RWPE1 (cell line): Measurements from ENCODE around the gene XRCC4.

ENCODE experiments used
- CTCF ChIA-PET: fragments of 350-600 bp; sonication (Branson Sonifier 250); formaldehyde crosslinking; extraction: SDS; loops from one replicate; lab custom pipeline; 2021; lab: Yijun Ruan, JAX
- POLR2A ChIA-PET: fragments of 400-600 bp; formaldehyde crosslinking; extraction: SDS; loops from one replicate; lab custom pipeline; 2020; ENCODE audit warnings: antibody characterized with exemption; ENCODE audit not compliant: low non-redundant PET; lab: Yijun Ruan, JAX
- DNase-seq: peaks from one replicate; pipeline ENCODE4 v3.0.0; 2012; ENCODE audit warnings: low spot score
- H3K27ac ChIP-seq: fragments of 450-650 bp; 2 replicates; pipeline ENCODE4 v1.5.1; 2017
- TF ChIP-seq, protein P1 (sequence below): fragments of 450-650 bp; conservative IDR thresholded peaks from 2 replicates; pipeline ENCODE4 v1.5.1; 2017; ENCODE audit warnings: low read depth, mild to moderate bottlenecking

Gene XRCC4

DNA sequence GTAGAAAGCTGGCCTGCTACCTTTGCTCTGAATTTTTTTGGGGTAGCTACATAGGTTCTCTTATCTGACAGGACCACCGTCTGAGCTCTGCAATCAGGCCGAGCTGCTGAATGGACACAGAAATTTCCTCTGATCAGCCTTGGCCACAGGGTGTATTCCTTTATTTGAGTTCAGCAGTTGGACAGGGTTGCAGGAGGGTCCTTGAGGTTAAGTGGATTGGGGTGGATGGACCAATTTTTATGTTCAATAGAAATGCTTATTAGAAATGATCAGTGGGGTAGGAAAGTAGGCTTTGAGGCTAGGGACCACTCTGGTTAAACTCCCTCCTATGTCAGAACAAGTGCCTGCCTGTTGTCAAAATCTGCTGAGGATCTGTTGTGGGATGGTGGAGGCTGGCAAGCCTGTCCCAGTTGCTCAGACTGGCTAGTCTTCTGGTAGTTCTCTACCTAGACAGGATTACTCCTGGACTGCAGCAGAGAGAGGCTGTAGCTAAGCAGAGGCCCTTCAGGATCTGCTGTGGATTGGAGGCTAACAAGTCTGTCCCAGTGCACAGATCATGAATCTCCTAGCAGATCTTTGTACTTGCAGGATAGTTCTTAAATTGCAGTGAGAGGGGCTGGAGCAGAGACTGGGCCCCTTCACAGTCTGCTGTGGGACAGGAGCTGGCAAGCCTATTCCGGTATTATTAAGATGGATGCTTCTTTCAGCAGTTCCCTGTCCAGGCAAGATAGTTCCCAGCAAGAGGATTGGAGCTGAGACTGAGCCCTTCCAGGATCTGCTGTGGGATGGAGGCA is 18.0 kb downstream of the XRCC4 start:
- peak overlapping the region; percentile 72 for H3K27ac ChIP-seq
- POLR2A ChIA-PET: no interaction called here
- CTCF ChIA-PET: interaction anchor here (0.9 to 1.5 kb wide), 2 partner anchors 11 to 378 kb away, joined by 3 to 5 read pairs; no protein-coding TSS in a partner anchor
- TF ChIP-seq, protein P1, sequence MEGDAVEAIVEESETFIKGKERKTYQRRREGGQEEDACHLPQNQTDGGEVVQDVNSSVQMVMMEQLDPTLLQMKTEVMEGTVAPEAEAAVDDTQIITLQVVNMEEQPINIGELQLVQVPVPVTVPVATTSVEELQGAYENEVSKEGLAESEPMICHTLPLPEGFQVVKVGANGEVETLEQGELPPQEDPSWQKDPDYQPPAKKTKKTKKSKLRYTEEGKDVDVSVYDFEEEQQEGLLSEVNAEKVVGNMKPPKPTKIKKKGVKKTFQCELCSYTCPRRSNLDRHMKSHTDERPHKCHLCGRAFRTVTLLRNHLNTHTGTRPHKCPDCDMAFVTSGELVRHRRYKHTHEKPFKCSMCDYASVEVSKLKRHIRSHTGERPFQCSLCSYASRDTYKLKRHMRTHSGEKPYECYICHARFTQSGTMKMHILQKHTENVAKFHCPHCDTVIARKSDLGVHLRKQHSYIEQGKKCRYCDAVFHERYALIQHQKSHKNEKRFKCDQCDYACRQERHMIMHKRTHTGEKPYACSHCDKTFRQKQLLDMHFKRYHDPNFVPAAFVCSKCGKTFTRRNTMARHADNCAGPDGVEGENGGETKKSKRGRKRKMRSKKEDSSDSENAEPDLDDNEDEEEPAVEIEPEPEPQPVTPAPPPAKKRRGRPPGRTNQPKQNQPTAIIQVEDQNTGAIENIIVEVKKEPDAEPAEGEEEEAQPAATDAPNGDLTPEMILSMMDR: no peak
- no peak for DNase-seq

DNA sequence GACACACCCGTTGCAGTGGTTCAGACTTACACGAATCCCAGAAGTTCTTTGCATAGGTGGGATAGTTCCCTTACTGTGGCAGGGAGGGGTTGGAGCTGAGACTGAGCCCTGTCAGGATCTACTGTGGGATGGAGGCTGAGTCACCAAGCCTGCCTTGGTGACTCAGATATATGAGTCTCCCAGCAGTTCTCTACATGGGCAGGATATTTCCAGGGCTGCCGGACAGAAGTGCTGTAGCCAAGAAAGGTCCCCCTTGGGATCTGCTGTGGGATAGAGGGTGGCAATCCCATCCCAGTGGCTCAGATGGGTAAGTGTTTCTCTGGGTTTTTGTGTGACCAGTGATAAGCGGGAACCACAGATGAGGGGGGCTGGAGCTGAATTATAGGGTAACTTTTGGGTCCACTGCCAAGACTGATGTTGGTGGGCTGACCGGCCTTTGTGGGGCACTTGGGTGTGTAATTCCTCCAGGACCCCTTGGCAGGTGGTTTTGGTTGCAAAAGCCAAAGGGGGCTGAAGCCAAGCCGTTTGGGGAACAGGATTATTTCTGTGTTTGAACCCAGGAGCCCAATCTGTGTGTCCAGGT is 18.7 kb downstream of the XRCC4 start:
- DNase-seq: peak; percentile 95

DNA sequence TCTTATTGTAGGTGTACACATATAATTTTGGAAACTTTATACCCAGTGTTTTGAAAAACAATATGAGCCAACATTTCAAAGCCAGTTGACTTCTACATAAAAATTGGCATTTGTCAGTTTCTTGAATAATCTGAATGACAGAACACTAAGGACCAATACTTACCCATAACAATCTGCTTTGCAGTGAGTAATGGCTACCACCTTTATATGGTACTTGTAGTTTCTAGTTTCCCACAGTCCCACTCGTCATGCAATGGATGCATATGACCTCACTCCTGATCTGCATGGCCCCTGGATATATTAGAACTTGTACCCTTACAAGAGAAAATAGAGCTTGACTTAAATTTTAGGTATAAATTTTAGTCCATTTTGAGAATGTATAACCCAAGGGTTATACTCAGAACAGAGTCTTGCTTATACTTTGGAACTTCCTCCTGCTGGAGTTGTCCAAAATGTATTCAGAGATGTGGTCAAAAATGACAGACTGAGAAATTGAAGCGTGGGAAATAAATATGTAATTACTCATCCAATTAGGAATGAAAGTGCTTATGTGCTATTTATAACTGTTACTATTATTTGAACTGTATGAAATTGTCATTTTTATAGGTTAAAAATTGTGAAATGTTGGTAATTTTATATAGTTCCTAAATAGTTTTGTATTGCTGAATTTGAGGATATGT is 19.5 kb downstream of the XRCC4 start:
- H3K27ac ChIP-seq: no peak overlapping the region
- ChIA-PET CTCF (interaction anchor here (1.5 kb wide), 1 partner anchor 376 kb away, joined by 5 read pairs; no protein-coding TSS in a partner anchor), POLR2A (no interaction called here)
- TF ChIP-seq, protein P1: no peak
- no peak for DNase-seq

More for the DNA sequence above, 18.7 kb downstream of the XRCC4 start:
- H3K27ac ChIP-seq: peak overlapping the region; percentile 72
- TF ChIP-seq, protein P1: no peak
- POLR2A ChIA-PET: no interaction called here
- CTCF ChIA-PET: interaction anchor here (1.5 kb wide), 1 partner anchor 377 kb away, joined by 5 read pairs; no protein-coding TSS in a partner anchor

DNA sequence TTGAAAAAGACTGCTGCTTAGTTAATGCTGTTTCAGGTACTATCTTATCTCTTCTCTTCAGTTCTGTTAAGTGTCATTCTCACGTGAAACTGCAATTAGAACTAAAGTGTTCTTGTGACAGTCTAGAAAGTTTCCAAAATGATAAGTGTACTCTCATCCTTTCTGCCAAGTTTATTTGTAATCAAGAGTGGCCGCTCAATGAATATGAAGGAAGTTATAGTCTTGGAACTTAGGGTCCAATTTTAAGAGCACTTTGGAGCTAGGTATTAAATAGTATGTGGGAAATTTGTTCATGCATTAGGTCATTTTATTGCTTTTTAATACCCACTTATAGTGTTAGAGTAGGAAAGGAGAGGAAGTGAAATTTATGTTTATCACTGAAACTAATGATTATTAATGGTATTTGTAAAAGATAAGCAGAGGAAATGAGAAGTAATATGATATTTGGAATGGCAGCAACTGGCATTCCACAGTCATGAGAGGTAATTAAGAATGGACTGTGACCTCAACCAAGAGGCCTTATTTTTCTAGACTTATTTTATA is 20.4 kb downstream of the XRCC4 start:
- ChIA-PET CTCF (no interaction called here), POLR2A (no interaction called here)
- H3K27ac ChIP-seq: no peak overlapping the region
- TF ChIP-seq, protein P1: no peak
- DNase-seq: no peak

DNA sequence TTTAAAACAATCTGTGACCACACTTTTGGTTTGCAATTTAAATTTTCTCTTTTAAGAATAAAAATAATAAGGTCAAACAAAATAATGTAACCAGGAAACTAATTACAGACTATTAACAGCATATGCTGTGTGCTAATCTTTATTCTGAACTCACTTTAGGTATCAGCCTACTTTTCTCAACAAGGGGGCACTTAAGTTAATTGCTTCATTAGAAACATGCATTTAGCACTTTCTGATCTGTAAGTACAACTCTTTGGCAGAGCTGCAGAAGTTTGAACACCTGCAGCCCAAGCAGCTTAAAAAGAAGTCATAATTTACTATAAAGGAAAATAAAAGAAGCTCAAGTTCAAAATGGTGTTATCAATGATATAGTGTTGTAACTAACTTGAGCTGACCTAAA is 21.7 kb downstream of the XRCC4 start:
- POLR2A ChIA-PET: no interaction called here
- TF ChIP-seq, protein P1: no peak
- H3K27ac ChIP-seq: no peak overlapping the region
- no peak for DNase-seq
- CTCF ChIA-PET: no interaction called here

DNA sequence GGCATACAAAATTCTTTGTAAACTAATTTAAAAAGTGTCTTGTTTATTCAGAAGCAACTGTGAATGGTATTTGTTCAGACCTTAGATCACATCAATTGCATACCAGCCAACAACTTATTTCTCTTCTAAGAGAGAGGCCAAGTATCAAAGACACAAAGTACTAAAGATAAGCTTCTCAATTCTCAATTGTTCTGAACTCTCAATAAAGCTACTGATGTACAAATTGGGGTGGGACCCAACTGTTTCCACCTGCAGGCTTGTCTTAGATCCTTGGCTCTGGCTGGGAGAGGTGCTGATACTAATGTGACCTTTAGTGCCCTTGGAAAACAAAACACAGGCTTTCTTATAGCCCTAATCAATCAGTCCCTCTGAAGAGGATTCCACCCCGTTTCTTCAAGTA is 22.1 kb downstream of the XRCC4 start:
- TF ChIP-seq, protein P1: no peak
- no peak for DNase-seq
- H3K27ac ChIP-seq: no peak overlapping the region
- CTCF ChIA-PET: no interaction called here
- POLR2A ChIA-PET: no interaction called here
